WTC11 (cell line): Measurements from ENCODE around the gene NPR3. TPM values are rescaled to one million over a fixed set of nuclear protein-coding genes. Genes with fewer than 3 reads are reported as not detected.

Experiments used
- ATAC-seq: fragments of 200-7000 bp; cut with Tn5 transposase; 2 replicates; pipeline ENCODE4 v1.10.0; 2021; ENCODE audit warnings: mild to moderate bottlenecking, moderate library complexity
- CTCF ChIA-PET: fragments of 300-600 bp; sonication (Branson Sonifier 250); formaldehyde crosslinking; loops from one replicate; lab custom pipeline; 2021; ENCODE audit warnings: antibody characterized with exemption; lab: Charles Lee
- POLR2A ChIA-PET: fragments of 350-600 bp; sonication (Branson Sonifier 250); formaldehyde crosslinking; loops from one replicate; lab custom pipeline; 2021; ENCODE audit warnings: antibody characterized with exemption; lab: Charles Lee
- DNase-seq: peaks from one replicate; pipeline ENCODE4 v3.0.0; 2021; ENCODE audit warnings: low spot score
- H3K27ac Mint-ChIP-seq: 2 replicates; pipeline ENCODE4 v1.8.0; 2021; ENCODE audit warnings: mixed read lengths
- H3K27me3 Mint-ChIP-seq: 2 replicates; pipeline ENCODE4 v1.8.0; 2021; ENCODE audit warnings: low read depth, mild to moderate bottlenecking, moderate library complexity, mixed read lengths
- H3K36me3 Mint-ChIP-seq: 2 replicates; pipeline ENCODE4 v1.8.0; 2021; ENCODE audit warnings: mixed read lengths
- H3K4me1 Mint-ChIP-seq: 2 replicates; pipeline ENCODE4 v1.8.0; 2022; ENCODE audit warnings: mixed read lengths
- H3K4me3 Mint-ChIP-seq: 2 replicates; pipeline ENCODE4 v1.8.0; 2021; ENCODE audit warnings: mild to moderate bottlenecking, moderate library complexity, mixed read lengths
- H3K9me3 Mint-ChIP-seq: 2 replicates; pipeline ENCODE4 v1.8.0; 2021; ENCODE audit warnings: mixed read lengths
- CBFB ChIP-seq: sonication (generic); formaldehyde crosslinking; IDR thresholded peaks from 2 replicates; pipeline ENCODE4 v1.8.1; 2022; ENCODE audit warnings: mild to moderate bottlenecking, low read depth, missing genetic modification reagents
- ESRRA ChIP-seq: sonication (generic); formaldehyde crosslinking; IDR thresholded peaks from 2 replicates; pipeline ENCODE4 v1.8.1; 2022; ENCODE audit warnings: mild to moderate bottlenecking, missing genetic modification reagents, borderline replicate concordance
- HMGA2 ChIP-seq: fragments of 250-450 bp; sonication (Bioruptor Pico); IDR thresholded peaks from 2 replicates; pipeline ENCODE4 v1.4.0; 2021; ENCODE audit warnings: mild to moderate bottlenecking, moderate library complexity
- IRF1 ChIP-seq: sonication (generic); formaldehyde crosslinking; IDR thresholded peaks from 2 replicates; pipeline ENCODE4 v1.8.0; 2023; ENCODE audit warnings: missing genetic modification reagents
- KAT7 ChIP-seq: sonication (generic); formaldehyde crosslinking; IDR thresholded peaks from 2 replicates; pipeline ENCODE4 v1.8.1; 2023; ENCODE audit warnings: missing genetic modification reagents, mild to moderate bottlenecking, borderline replicate concordance
- MAX ChIP-seq: sonication (generic); formaldehyde crosslinking; IDR thresholded peaks from 2 replicates; pipeline ENCODE4 v1.8.0; 2022; ENCODE audit warnings: mild to moderate bottlenecking, missing genetic modification reagents
- NFATC4 ChIP-seq: fragments of 250-450 bp; sonication (Bioruptor Pico); IDR thresholded peaks from 2 replicates; pipeline ENCODE4 v1.9.0; 2021; ENCODE audit warnings: mild to moderate bottlenecking
- NR1H2 ChIP-seq: sonication (generic); formaldehyde crosslinking; IDR thresholded peaks from 2 replicates; pipeline ENCODE4 v1.9.0; 2021; ENCODE audit warnings: mild to moderate bottlenecking, moderate library complexity, missing genetic modification reagents
- PREB ChIP-seq: sonication (generic); formaldehyde crosslinking; IDR thresholded peaks from 2 replicates; pipeline ENCODE4 v1.8.1; 2022; ENCODE audit warnings: mild to moderate bottlenecking, missing genetic modification reagents, moderate library complexity, borderline replicate concordance
- SMAD4 ChIP-seq: sonication (generic); formaldehyde crosslinking; IDR thresholded peaks from 2 replicates; pipeline ENCODE4 v1.8.0; 2022; ENCODE audit warnings: mild to moderate bottlenecking, missing genetic modification reagents
- SP1 ChIP-seq: sonication (generic); formaldehyde crosslinking; conservative IDR thresholded peaks from 2 replicates; pipeline ENCODE4 v1.8.1; 2022; ENCODE audit warnings: missing genetic modification reagents
- TEAD1 ChIP-seq: sonication (generic); formaldehyde crosslinking; IDR thresholded peaks from 2 replicates; pipeline ENCODE4 v1.8.0; 2022; ENCODE audit warnings: mild to moderate bottlenecking, missing genetic modification reagents
- ZNF281 ChIP-seq: sonication (generic); formaldehyde crosslinking; IDR thresholded peaks from 2 replicates; pipeline ENCODE4 v1.8.0; 2023; ENCODE audit warnings: mild to moderate bottlenecking, missing genetic modification reagents
- ZNF317 ChIP-seq: sonication (generic); formaldehyde crosslinking; IDR thresholded peaks from 2 replicates; pipeline ENCODE4 v1.8.1; 2023; ENCODE audit warnings: low read depth, mild to moderate bottlenecking, moderate library complexity, missing genetic modification reagents, borderline replicate concordance
- ZNF416 ChIP-seq: fragments of 250-450 bp; sonication (Bioruptor Pico); IDR thresholded peaks from 2 replicates; pipeline ENCODE4 v1.9.0; 2021; ENCODE audit warnings: mild to moderate bottlenecking, inconsistent platforms
- ZNF532 ChIP-seq: fragments of 250-450 bp; sonication (Bioruptor Pico); IDR thresholded peaks from 2 replicates; pipeline ENCODE4 v1.9.0; 2021; ENCODE audit warnings: mild to moderate bottlenecking, borderline replicate concordance
- total RNA-seq: library from RNA; stranded (reverse); gene quantifications from 3 replicates; pipeline ENCODE4 v1.2.3, GENCODE V29; 2021

The NPR3 gene
- total RNA-seq, 1 experiment from 2014 or later, result 0.09 TPM

GRCh38 chr5:32724526-32724925 lies 13.4 kb downstream of the NPR3 start (continued):
- TF ChIP-seq ZNF532 (CRISPR knock-in tag) (no peak), SMAD4 (CRISPR knock-in tag) (no peak)

- Mint-ChIP-seq H3K9me3 (peaks cover 24% of the 10 kb centered on the region), H3K27ac (no peak overlapping the region), H3K36me3 (no peaks in the 10 kb centered on the region), H3K4me3 (no peak overlapping the region), H3K4me1 (no peaks in the 10 kb centered on the region), H3K27me3 (peaks cover 9% of the 10 kb centered on the region)
- ChIA-PET POLR2A (no interaction called here), CTCF (no interaction called here)
- TF ChIP-seq HMGA2 (CRISPR knock-in tag) (no peak), SP1 (CRISPR knock-in tag) (no peak), ZNF317 (CRISPR knock-in tag) (no peak), MAX (no peak), PREB (CRISPR knock-in tag) (no peak), ESRRA (CRISPR knock-in tag) (no peak), IRF1 (CRISPR knock-in tag) (no peak), NR1H2 (CRISPR knock-in tag) (no peak), ZNF281 (CRISPR knock-in tag) (no peak), CBFB (CRISPR knock-in tag) (no peak)
- DNase-seq (no peak), ATAC-seq (no peak)
These were observed 15.0 kb downstream of the NPR3 start for GRCh38 chr5:32726086-32726557.

GRCh38 chr5:32729651-32730050 lies 18.5 kb downstream of the NPR3 start:
- H3K36me3 Mint-ChIP-seq, result peaks cover 3% of the 10 kb centered on the region; the same call in 1 of the 2 replicates
- H3K27ac Mint-ChIP-seq, result no peak overlapping the region
- peaks cover 6% of the 10 kb centered on the region; the same call in 1 of the 2 replicates for H3K27me3 Mint-ChIP-seq
- ATAC-seq (no peak), DNase-seq (no peak)
- no peak for TF ChIP-seq TEAD1
- TF ChIP-seq NFATC4 (CRISPR knock-in tag), result no peak
- no peak for TF ChIP-seq ZNF416 (CRISPR knock-in tag)
- no peak for TF ChIP-seq KAT7 (CRISPR knock-in tag)
- TF ChIP-seq SP1 (CRISPR knock-in tag), result no peak
- no peaks in the 10 kb centered on the region for H3K4me1 Mint-ChIP-seq
- H3K9me3 Mint-ChIP-seq, result peaks cover 19% of the 10 kb centered on the region
- CTCF ChIA-PET, result no interaction called here
- POLR2A ChIA-PET, result no interaction called here
- H3K4me3 Mint-ChIP-seq, result no peak overlapping the region
